ENCODE results near the gene RAB3GAP1.
"Not testable (repeated sequence)": the region's sequence is repeated elsewhere in the genome, so short reads cannot be mapped to it uniquely, and the experiment has no call there.

DNA sequence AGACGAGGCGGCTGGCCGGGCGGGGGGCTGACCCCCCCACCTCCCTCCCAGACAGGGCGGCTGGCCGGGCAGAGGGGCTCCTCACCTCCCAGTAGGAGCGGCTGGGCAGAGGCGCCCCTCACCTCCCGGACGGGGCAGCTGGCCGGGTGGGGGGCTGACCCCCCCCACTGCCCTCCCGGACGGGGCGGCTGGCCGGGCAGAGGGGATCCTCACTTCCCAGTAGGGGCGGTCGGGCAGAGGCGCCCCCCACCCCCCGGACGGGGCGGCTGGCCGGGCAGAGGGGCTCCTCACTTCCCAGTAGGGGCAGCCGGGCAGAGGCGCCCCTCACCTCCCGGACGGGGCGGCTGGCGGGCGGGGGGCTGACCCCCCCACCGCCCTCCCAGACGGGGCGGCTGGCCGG lies 18.9 kb upstream of the RAB3GAP1 start:
- TF ChIP-seq, protein P1, sequence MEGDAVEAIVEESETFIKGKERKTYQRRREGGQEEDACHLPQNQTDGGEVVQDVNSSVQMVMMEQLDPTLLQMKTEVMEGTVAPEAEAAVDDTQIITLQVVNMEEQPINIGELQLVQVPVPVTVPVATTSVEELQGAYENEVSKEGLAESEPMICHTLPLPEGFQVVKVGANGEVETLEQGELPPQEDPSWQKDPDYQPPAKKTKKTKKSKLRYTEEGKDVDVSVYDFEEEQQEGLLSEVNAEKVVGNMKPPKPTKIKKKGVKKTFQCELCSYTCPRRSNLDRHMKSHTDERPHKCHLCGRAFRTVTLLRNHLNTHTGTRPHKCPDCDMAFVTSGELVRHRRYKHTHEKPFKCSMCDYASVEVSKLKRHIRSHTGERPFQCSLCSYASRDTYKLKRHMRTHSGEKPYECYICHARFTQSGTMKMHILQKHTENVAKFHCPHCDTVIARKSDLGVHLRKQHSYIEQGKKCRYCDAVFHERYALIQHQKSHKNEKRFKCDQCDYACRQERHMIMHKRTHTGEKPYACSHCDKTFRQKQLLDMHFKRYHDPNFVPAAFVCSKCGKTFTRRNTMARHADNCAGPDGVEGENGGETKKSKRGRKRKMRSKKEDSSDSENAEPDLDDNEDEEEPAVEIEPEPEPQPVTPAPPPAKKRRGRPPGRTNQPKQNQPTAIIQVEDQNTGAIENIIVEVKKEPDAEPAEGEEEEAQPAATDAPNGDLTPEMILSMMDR (conservative IDR thresholded peaks at IDR 0.05; ENCODE audit: low read length): not testable (repeated sequence)
- not testable (repeated sequence) for TF ChIP-seq EZH2phosphoT487 (IDR thresholded peaks at IDR 0.05; ENCODE audit: borderline replicate concordance, low read depth, low read length)
